Suprapubic skin (tissue), 4 donors: ENCODE results near the gene TMEM59L. TPM values are rescaled to one million over a fixed set of nuclear protein-coding genes. Genes with fewer than 3 reads are reported as not detected.

Source experiments
- DNase-seq, 2 donors: peaks; one replicate each; pipeline ENCODE4 v3.0.0-alpha.2; 2019; ENCODE audit warnings: low spot score in 2 of 2
- H3K27ac ChIP-seq: fragments of 200-600 bp; sonication (generic); one replicate; pipeline ENCODE4 v1.5.1; 2019
- H3K27me3 ChIP-seq: fragments of 200-600 bp; sonication (generic); one replicate; pipeline ENCODE4 v1.5.1; 2019
- H3K36me3 ChIP-seq: fragments of 200-600 bp; sonication (generic); one replicate; pipeline ENCODE4 v1.5.1; 2019
- H3K4me1 ChIP-seq: fragments of 200-600 bp; sonication (generic); one replicate; pipeline ENCODE4 v1.5.1; 2019
- H3K4me3 ChIP-seq: fragments of 200-600 bp; sonication (generic); one replicate; pipeline ENCODE4 v1.5.1; 2019; ENCODE audit warnings: mild to moderate bottlenecking
- H3K9me3 ChIP-seq: fragments of 200-600 bp; sonication (generic); one replicate; pipeline ENCODE4 v1.5.1; 2019
- EP300 ChIP-seq: sonication (generic); formaldehyde crosslinking; IDR thresholded peaks from one replicate; pipeline ENCODE4 v1.6.1; 2017; ENCODE audit warnings: antibody characterized with exemption
- POLR2A ChIP-seq, 2 donors: fragments of 450-650 bp; IDR thresholded peaks; one replicate each; pipeline ENCODE4 v1.6.1; 2017; ENCODE audit warnings: antibody characterized with exemption in 2 of 2, mild to moderate bottlenecking in 2 of 2, moderate library complexity in 2 of 2
- POLR2AphosphoS5 ChIP-seq, 3 donors: sonication (generic); formaldehyde crosslinking; IDR thresholded peaks; one replicate each; pipeline ENCODE4 v1.6.1; 2017; ENCODE audit warnings: antibody characterized with exemption in 3 of 3
- WGBS: methylation state at CpG from one replicate; pipeline ENCODE4 v1.1.5; 2018; 5-methylcytosine and 5-hydroxymethylcytosine counted together
- total RNA-seq, 4 donors: library from RNA; depleted of rRNA; stranded (reverse); fragments of >200 nt; gene quantifications; one replicate each; pipeline ENCODE4 v1.1.0, GENCODE V29; 2016
- TF ChIP-seq, protein P1 (sequence below), 2 donors: fragments of 200-600 bp in 1 of 2; fragments of 450-650 bp in 1 of 2; sonication (generic) in 1 of 2; IDR thresholded peaks; one replicate each; pipeline ENCODE4 v1.5.1; 2016 to 2019; ENCODE audit warnings: antibody characterized with exemption in 2 of 2, mild to moderate bottlenecking in 1 of 2, moderate library complexity in 1 of 2

Gene TMEM59L
- total RNA-seq, 4 donors from 2014 or later: 0.49 to 1.4 (median 0.97) TPM

DNA sequence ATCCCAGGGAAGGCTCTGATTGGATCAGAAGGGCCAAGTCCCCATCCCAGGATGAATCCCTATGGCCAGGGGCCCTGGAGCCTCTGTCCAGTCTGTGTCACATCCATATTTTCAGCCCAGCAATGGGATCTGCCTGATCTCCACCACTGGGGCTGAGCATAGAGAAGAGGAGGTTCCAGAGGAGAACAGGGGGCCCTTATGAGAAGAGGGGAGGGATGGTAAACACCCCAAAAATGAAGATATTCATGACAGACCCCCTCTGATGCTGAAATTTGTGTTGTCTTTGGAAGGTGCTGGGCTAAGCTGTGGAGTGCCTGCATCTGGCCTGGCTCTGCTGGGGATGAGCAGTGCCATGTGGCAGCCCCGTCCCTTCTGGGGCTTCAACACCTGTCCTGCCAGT lies 38.6 kb downstream of the TMEM59L start:
- Histone ChIP-seq H3K27me3 (no peaks in the 10 kb centered on the region), H3K4me3 (no peak overlapping the region), H3K4me1 (peaks cover 34% of the 10 kb centered on the region), H3K9me3 (no peaks in the 10 kb centered on the region), H3K36me3 (no peaks in the 10 kb centered on the region), H3K27ac (peak overlapping the region; percentile 89)
- no peak for DNase-seq
- TF ChIP-seq EP300 (no peak), POLR2AphosphoS5 (IDR thresholded peaks at IDR 0.05) (no peak), POLR2A (IDR thresholded peaks at IDR 0.05) (no peak)
- TF ChIP-seq, protein P1, sequence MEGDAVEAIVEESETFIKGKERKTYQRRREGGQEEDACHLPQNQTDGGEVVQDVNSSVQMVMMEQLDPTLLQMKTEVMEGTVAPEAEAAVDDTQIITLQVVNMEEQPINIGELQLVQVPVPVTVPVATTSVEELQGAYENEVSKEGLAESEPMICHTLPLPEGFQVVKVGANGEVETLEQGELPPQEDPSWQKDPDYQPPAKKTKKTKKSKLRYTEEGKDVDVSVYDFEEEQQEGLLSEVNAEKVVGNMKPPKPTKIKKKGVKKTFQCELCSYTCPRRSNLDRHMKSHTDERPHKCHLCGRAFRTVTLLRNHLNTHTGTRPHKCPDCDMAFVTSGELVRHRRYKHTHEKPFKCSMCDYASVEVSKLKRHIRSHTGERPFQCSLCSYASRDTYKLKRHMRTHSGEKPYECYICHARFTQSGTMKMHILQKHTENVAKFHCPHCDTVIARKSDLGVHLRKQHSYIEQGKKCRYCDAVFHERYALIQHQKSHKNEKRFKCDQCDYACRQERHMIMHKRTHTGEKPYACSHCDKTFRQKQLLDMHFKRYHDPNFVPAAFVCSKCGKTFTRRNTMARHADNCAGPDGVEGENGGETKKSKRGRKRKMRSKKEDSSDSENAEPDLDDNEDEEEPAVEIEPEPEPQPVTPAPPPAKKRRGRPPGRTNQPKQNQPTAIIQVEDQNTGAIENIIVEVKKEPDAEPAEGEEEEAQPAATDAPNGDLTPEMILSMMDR (IDR thresholded peaks at IDR 0.05): no peak
- 83% methylated on average over 1 of the region's 1 CpG for WGBS

DNA sequence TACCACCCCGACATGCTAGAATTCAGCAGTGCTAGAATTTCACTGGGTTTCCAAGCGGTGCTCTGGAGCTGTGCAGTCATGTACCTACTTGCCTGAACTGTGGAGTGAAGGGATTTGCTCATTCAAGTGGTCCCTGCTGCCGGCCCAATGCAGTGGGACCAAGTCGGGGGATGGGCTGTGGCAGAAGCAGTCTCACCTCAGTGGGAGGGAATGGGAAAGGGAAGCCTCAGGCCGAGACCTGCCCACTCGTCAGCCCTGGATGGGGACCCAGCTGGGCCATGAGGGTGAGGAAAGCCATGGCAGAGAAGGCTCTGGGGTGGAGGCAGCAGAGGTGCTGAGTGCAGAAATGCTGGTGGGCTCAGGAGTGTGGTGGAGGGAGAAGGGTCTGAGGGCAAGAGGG lies 39.1 kb downstream of the TMEM59L start:
- TF ChIP-seq EP300 (no peak), POLR2AphosphoS5 (IDR thresholded peaks at IDR 0.05) (no peak), POLR2A (IDR thresholded peaks at IDR 0.05) (no peak)
- H3K36me3 ChIP-seq: no peaks in the 10 kb centered on the region
- H3K4me3 ChIP-seq: no peak overlapping the region
- no peak for DNase-seq
- 71% methylated on average over 4 of the region's 6 CpGs for WGBS
- no peaks in the 10 kb centered on the region for H3K9me3 ChIP-seq
- H3K27me3 ChIP-seq: no peaks in the 10 kb centered on the region
- H3K27ac ChIP-seq: no peak overlapping the region
- peaks cover 34% of the 10 kb centered on the region for H3K4me1 ChIP-seq

DNA sequence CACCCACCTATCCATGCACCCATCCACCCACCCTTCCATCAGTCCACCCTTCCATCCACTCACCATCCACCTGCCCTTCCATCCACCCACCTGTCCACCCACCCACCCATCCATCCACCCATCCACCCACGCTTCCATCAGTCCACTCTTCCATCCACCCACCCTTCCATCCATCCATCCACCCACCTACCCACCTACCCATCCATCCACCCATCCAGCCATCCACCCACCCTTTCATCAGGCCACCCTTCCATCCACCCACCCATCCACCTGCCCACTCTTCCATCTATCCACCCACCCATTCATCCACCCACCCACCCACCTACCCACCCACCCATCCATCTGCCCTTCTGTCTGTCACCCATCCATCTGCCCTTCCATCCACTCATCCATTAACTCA lies 41.2 kb downstream of the TMEM59L start:
- H3K4me3 ChIP-seq: no peak overlapping the region
- no peaks in the 10 kb centered on the region for H3K36me3 ChIP-seq
- no peak for DNase-seq
- H3K27me3 ChIP-seq: no peaks in the 10 kb centered on the region
- H3K4me1 ChIP-seq: peaks cover 46% of the 10 kb centered on the region
- TF ChIP-seq POLR2AphosphoS5 (IDR thresholded peaks at IDR 0.05) (no peak), EP300 (no peak), POLR2A (IDR thresholded peaks at IDR 0.05) (no peak)
- TF ChIP-seq, protein P1 (IDR thresholded peaks at IDR 0.05): no peak
- no peak overlapping the region for H3K27ac ChIP-seq
- H3K9me3 ChIP-seq: no peaks in the 10 kb centered on the region
- WGBS: 95% methylated on average over 1 of the region's 1 CpG

DNA sequence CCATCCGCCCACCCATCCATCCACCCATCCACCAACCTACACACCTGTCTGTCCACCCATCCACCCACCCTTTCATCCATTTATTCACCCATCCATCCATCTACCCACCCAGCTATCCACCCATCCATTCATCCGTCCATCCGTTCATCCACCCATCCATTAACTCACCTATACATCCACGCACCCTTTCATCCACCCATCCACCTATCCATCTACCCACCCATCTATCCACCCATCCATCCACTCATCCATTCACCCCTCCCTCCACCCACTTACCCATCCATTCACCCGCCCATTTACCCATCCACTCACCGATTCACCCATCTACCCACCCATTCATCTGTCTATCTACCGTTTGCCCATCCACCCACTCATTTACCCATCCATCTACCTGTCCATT lies 41.8 kb downstream of the TMEM59L start:
- WGBS: 95% methylated on average over 7 of the region's 7 CpGs

DNA sequence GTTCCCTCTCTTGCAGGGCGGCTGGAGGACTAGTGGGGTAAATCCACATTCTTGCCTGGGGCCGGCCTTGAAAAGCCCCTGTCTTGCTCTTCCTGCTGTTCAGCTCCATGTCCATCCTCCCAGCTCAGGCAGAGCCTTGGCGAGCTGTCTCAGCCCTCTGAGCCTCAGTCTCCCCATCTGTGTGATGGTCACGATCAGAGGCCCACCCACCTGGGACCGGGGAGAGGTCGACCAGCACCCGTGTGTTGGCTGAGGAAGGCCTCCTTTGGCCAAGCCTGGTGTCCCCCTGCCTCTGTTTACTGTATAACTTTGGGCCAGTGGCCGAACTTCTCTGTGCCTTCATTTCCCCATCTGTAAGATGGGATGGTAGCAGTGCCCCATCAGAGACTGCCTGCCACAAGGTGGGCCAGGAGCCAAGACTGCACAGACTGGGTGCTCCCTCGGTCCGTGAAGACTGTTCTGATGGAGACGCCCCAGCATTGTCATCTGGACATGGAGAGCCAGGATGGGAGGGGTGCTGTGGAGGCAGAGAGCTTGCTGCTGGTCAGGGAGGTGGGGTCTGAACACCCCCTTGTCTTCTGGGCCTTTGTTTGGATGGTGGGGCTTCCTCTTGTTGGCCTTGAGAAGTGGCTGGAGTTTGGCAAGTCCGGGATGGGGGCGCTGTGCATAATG lies 42.6 kb downstream of the TMEM59L start:
- DNase-seq: no peak
- 85% methylated on average over 5 of the region's 13 CpGs for WGBS
- no peak overlapping the region for H3K4me3 ChIP-seq
- no peak overlapping the region for H3K27ac ChIP-seq
- no peaks in the 10 kb centered on the region for H3K36me3 ChIP-seq
- TF ChIP-seq EP300 (no peak), POLR2A (IDR thresholded peaks at IDR 0.05) (no peak), POLR2AphosphoS5 (IDR thresholded peaks at IDR 0.05) (no peak)
- TF ChIP-seq, protein P1 (IDR thresholded peaks at IDR 0.05): no peak
- H3K9me3 ChIP-seq: no peaks in the 10 kb centered on the region
- no peaks in the 10 kb centered on the region for H3K27me3 ChIP-seq
- peaks cover 45% of the 10 kb centered on the region for H3K4me1 ChIP-seq

More for the DNA sequence above, 41.8 kb downstream of the TMEM59L start:
- Histone ChIP-seq H3K4me1 (peaks cover 45% of the 10 kb centered on the region), H3K27me3 (no peaks in the 10 kb centered on the region), H3K36me3 (no peaks in the 10 kb centered on the region), H3K9me3 (no peaks in the 10 kb centered on the region), H3K4me3 (no peak overlapping the region), H3K27ac (no peak overlapping the region)
- no peak for DNase-seq
- TF ChIP-seq EP300 (no peak), POLR2AphosphoS5 (IDR thresholded peaks at IDR 0.05) (no peak), POLR2A (IDR thresholded peaks at IDR 0.05) (no peak)
- TF ChIP-seq, protein P1 (IDR thresholded peaks at IDR 0.05): no peak
